ENCODE data around the gene PSMB8. TPM values are rescaled to one million over a fixed set of nuclear protein-coding genes. Genes with fewer than 3 reads are reported as not detected.

Gene PSMB8
- total RNA-seq, 6 donors from 2014 or later, result 48.2 to 110 (median 71.7) TPM

GRCh38 chr6:32818867-32819266 lies 25.0 kb downstream of the PSMB8 start:
- ATAC-seq (ENCODE audit: low FRiP score in 2 of 2) (no peak), DNase-seq (no peak)
- Histone ChIP-seq H3K4me1 (no peaks in the 10 kb centered on the region), H3K36me3 (no peaks in the 10 kb centered on the region), H3K27me3 (no peaks in the 10 kb centered on the region), H3K9me3 (no peaks in the 10 kb centered on the region), H3K27ac (no peak overlapping the region), H3K4me3 (no peak overlapping the region)
- WGBS, 2 donors, result 78 to 85% methylated on average over 2 of the region's 2 CpGs
- TF ChIP-seq POLR2AphosphoS5 (IDR thresholded peaks at IDR 0.05) (no peak), POLR2A (IDR thresholded peaks at IDR 0.05) (no peak), EP300 (IDR thresholded peaks at IDR 0.05) (no peak)
- TF ChIP-seq, protein P1, sequence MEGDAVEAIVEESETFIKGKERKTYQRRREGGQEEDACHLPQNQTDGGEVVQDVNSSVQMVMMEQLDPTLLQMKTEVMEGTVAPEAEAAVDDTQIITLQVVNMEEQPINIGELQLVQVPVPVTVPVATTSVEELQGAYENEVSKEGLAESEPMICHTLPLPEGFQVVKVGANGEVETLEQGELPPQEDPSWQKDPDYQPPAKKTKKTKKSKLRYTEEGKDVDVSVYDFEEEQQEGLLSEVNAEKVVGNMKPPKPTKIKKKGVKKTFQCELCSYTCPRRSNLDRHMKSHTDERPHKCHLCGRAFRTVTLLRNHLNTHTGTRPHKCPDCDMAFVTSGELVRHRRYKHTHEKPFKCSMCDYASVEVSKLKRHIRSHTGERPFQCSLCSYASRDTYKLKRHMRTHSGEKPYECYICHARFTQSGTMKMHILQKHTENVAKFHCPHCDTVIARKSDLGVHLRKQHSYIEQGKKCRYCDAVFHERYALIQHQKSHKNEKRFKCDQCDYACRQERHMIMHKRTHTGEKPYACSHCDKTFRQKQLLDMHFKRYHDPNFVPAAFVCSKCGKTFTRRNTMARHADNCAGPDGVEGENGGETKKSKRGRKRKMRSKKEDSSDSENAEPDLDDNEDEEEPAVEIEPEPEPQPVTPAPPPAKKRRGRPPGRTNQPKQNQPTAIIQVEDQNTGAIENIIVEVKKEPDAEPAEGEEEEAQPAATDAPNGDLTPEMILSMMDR (IDR thresholded peaks at IDR 0.05), result no peak

DNA sequence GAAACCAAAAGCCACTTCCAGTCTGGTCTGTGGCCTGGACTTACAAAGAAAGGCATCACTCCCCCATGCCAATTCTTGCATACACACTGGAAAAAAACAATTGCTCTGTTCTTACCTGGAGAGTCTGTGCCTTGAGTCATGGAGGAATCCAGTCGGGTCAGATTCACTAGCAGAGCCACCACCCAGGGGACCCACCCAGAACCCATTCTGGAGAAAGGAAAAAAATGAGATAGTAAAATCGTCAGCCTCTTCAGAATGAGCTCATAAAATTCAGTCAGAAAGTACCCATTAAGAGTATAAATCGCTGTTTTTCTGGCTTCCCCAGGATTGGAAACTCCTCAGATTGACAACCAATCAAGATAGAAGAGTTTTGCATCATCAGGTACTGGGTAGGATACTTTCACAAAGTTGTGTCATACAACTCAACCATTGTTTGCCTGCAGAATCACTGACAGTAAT lies 27.1 kb downstream of the PSMB8 start, which contains the start of gene HLA-DOB:
Gene HLA-DOB, minus strand, starts transcription at position 257 of the 459 bp plus-strand sequence. Its CDS starts 51 bp downstream, at position 206.
- H3K36me3 ChIP-seq, result no peaks in the 10 kb centered on the region
- DNase-seq (peak in 1 of 2 donors; percentile 51), ATAC-seq (ENCODE audit: low FRiP score in 2 of 2) (peak; percentile 50 to 80)
- WGBS, 2 donors, result 51 to 56% methylated on average over 3 of the region's 3 CpGs
- no peaks in the 10 kb centered on the region for H3K27me3 ChIP-seq
- TF ChIP-seq EP300 (IDR thresholded peaks at IDR 0.05) (peak in 1 of 4 donors; percentile 15), POLR2AphosphoS5 (IDR thresholded peaks at IDR 0.05) (no peak)
- H3K9me3 ChIP-seq, result no peaks in the 10 kb centered on the region
- H3K4me3 ChIP-seq, result peak within 1 kb of the TSS in 3 of 4 donors; percentile 14 to 31 (median 29)
- peak within 1 kb of the TSS in 3 of 4 donors; percentile 28 to 50 (median 44) for H3K27ac ChIP-seq
- H3K4me1 ChIP-seq, result no peaks in the 10 kb centered on the region

DNA sequence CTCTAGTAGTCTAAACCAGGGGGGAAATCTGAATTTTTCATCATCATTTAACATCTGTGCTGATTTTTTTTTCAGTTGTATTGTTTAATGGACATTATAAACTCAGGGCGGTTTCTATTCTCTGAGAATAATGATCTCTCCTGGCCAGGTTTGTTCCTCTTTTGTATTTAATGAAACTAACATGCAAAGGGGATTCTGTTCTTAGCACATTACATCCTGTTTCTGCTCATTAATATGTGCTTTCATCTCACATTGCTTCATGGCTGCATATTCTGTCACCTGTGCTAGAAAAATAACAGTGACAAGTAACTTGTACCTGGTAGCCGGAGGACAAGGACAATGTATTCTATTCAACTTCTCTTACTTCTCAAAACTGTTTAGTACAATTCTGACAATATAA lies 27.9 kb downstream of the PSMB8 start:
- DNase-seq (no peak), ATAC-seq (ENCODE audit: low FRiP score in 2 of 2) (no peak)
- peak overlapping the region in 1 of 4 donors; percentile 28 for H3K27ac ChIP-seq
- no peaks in the 10 kb centered on the region for H3K27me3 ChIP-seq
- H3K36me3 ChIP-seq, result no peaks in the 10 kb centered on the region
- no peaks in the 10 kb centered on the region for H3K4me1 ChIP-seq
- TF ChIP-seq POLR2A (IDR thresholded peaks at IDR 0.05) (no peak), POLR2AphosphoS5 (IDR thresholded peaks at IDR 0.05) (no peak), EP300 (IDR thresholded peaks at IDR 0.05) (no peak)
- TF ChIP-seq, protein P1 (IDR thresholded peaks at IDR 0.05), result no peak
- no peaks in the 10 kb centered on the region for H3K9me3 ChIP-seq
- H3K4me3 ChIP-seq, result no peak overlapping the region
- WGBS, 2 donors, result 82 to 84% methylated on average over 2 of the region's 2 CpGs

DNA sequence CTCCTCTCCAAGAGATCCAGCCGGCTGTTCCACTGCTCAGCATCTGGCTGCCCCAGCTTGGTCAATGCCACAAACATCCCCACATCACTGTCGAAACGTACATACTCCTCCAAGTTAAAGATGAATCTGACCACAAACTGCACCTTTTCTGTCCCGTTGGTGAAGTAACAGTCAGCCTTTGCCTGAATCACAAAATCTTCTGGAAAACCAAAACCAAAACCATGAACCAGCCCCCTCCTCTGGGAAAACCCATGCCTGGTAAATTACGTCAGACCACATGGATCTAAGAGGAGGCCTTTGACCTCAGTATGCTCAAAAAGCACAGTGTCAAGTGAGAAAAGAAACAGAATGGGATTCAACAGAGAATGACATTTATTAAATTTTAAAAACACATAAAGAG lies 28.7 kb downstream of the PSMB8 start:
- Histone ChIP-seq H3K36me3 (no peaks in the 10 kb centered on the region), H3K27ac (no peak overlapping the region), H3K27me3 (no peaks in the 10 kb centered on the region), H3K4me1 (no peaks in the 10 kb centered on the region), H3K9me3 (no peaks in the 10 kb centered on the region), H3K4me3 (no peak overlapping the region)
- WGBS, 2 donors, result 79 to 82% methylated on average over 5 of the region's 5 CpGs
- ATAC-seq (ENCODE audit: low FRiP score in 2 of 2), result peak in 1 of 2 donors; percentile 73
- TF ChIP-seq, protein P1 (IDR thresholded peaks at IDR 0.05), result no peak
- TF ChIP-seq POLR2A (IDR thresholded peaks at IDR 0.05) (no peak), POLR2AphosphoS5 (IDR thresholded peaks at IDR 0.05) (no peak), EP300 (IDR thresholded peaks at IDR 0.05) (no peak)
- no peak for DNase-seq

DNA sequence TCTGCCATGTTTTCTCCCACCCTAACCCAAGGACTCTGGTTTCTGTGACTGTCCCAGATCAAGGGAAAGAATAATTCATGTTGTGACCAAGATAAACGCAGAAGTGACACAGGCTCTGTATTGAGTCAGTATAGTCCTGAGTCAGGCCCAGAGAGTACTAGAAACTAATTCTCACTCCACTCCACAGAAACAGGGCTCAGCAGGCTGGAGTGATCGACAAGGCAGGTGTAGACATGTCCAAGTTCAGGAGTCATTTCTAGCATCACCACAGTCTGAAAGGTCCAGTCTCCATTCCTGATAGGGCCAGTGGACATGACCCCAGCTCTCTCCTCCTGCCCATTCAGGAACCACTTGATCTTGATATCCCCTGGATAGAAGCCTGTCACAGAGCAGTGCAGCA lies 29.7 kb downstream of the PSMB8 start:
- no peaks in the 10 kb centered on the region for H3K27me3 ChIP-seq
- no peaks in the 10 kb centered on the region for H3K4me1 ChIP-seq
- H3K9me3 ChIP-seq, result no peaks in the 10 kb centered on the region
- DNase-seq, result no peak
- no peak for ATAC-seq (ENCODE audit: low FRiP score in 2 of 2)
- WGBS, 2 donors, result 89 to 98% methylated on average over 2 of the region's 2 CpGs
- H3K4me3 ChIP-seq, result no peak overlapping the region
- TF ChIP-seq POLR2A (IDR thresholded peaks at IDR 0.05) (no peak), EP300 (IDR thresholded peaks at IDR 0.05) (no peak), POLR2AphosphoS5 (IDR thresholded peaks at IDR 0.05) (no peak)
- TF ChIP-seq, protein P1 (IDR thresholded peaks at IDR 0.05), result no peak
- no peaks in the 10 kb centered on the region for H3K36me3 ChIP-seq
- no peak overlapping the region for H3K27ac ChIP-seq

Data from upper lobe of left lung (tissue), 6 donors.